Naive thymus-derived CD8-positive, alpha-beta T cell (primary cell): ENCODE data around the gene EXOC8. TPM values are rescaled to one million over a fixed set of nuclear protein-coding genes. Genes with fewer than 3 reads are reported as not detected.

Experiments used
- ATAC-seq, 2 donors: fragments of 150-1000 bp; cut with Tn5 transposase in 1 of 2; sonication (Bioruptor Pico), chemical (Tn5 transposase) in 1 of 2; 1 replicate in 1 of 2; 2 replicates in 1 of 2; pipeline ENCODE4 v1.10.0; 2021; ENCODE audit warnings: mild to moderate bottlenecking in 2 of 2, moderate library complexity in 2 of 2
- POLR2A ChIA-PET: fragments of 350-600 bp; sonication (Branson Sonifier 250); formaldehyde crosslinking; loops from one replicate; lab custom pipeline; 2021; ENCODE audit warnings: antibody characterized with exemption; lab: Charles Lee
- DNase-seq, 10 donors: peaks; one replicate each; pipeline versions ENCODE4 v3.0.0 to v3.0.0-alpha.2; 2020 to 2022
- H3K27ac Mint-ChIP-seq, 10 donors: one replicate each; pipeline ENCODE4 v1.8.0; 2020 to 2022; ENCODE audit warnings: mild to moderate bottlenecking in 10 of 10, mixed read lengths in 10 of 10, moderate library complexity in 4 of 10, inconsistent platforms in 1 of 10
- H3K27me3 Mint-ChIP-seq, 5 donors: one replicate each; pipeline ENCODE4 v1.8.0; 2021 to 2022; ENCODE audit warnings: mixed read lengths in 5 of 5
- H3K36me3 Mint-ChIP-seq, 3 donors: one replicate each; pipeline ENCODE4 v1.8.0; 2020 to 2022; ENCODE audit warnings: mixed read lengths in 3 of 3, mild to moderate bottlenecking in 2 of 3, inconsistent platforms in 1 of 3
- H3K4me1 Mint-ChIP-seq, 4 donors: one replicate each; pipeline ENCODE4 v1.8.0; 2021 to 2022; ENCODE audit warnings: mixed read lengths in 4 of 4
- H3K4me3 Mint-ChIP-seq, 10 donors: one replicate each; pipeline ENCODE4 v1.8.0; 2020 to 2022; ENCODE audit warnings: mild to moderate bottlenecking in 10 of 10, mixed read lengths in 10 of 10, moderate library complexity in 6 of 10, inconsistent platforms in 1 of 10
- H3K9me3 Mint-ChIP-seq, 9 donors: one replicate each; pipeline ENCODE4 v1.8.0; 2020 to 2022; ENCODE audit warnings: mixed read lengths in 9 of 9, mild to moderate bottlenecking in 3 of 9, inconsistent platforms in 1 of 9, moderate library complexity in 1 of 9
- polyA plus RNA-seq, 3 donors: library from polyadenylated mRNA; unstranded; fragments of 300-500 nt; fragmentation: Illumina TruSeq; gene quantifications; one replicate each; pipeline ENCODE4 v1.2.3, GENCODE V29; 2021
- total RNA-seq, 8 experiments: library from RNA in 2 of 8; stranded (reverse) in 2 of 8; gene quantifications; one replicate each; pipeline ENCODE4 v1.2.3 and lab custom pipeline; 2021 to 2026

The EXOC8 gene
- total and polyA plus RNA-seq, 5 experiments from 2014 or later = 1.9 to 32.1 (median 3.0) TPM

DNA sequence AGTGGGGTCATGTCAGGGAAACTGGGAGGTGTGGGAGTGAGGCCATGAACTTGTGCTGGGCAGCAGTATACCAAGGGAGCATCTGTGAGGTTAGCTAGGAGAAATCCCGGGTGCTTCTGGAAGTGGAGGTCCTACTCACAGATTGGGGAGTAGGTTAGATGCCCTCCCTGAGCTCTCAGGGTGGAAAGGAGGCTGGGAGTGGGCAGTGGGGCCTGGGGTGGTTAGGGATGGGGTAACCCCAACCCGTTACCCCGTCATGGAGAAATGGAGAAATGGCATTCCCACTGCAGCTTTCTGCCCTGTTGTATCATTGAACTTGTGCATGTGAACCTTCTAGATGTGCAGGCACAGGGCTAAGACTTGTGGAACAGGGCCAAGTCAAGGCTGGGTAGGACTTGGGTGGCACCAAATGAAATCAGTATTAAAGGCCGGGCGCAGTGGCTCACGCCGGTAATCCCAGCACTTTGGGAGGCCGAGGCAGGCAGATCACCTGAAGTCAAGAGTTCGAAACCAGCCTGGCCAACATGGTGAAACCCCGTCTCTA, 27.2 kb downstream of the EXOC8 start:
- Mint-ChIP-seq H3K9me3 (no peaks in the 10 kb centered on the region), H3K4me1 (peaks cover 0 to 3% (median 0%) of the 10 kb centered on the region in 4 donors), H3K27ac (no peak overlapping the region), H3K4me3 (no peak overlapping the region), H3K27me3 (peaks cover 0 to 4% (median 0%) of the 10 kb centered on the region in 5 donors), H3K36me3 (no peaks in the 10 kb centered on the region)
- POLR2A ChIA-PET = interaction anchor here (0.5 kb wide), 1 partner anchor 29 kb away, joined by 3 read pairs; no protein-coding TSS in a partner anchor
- DNase-seq = no peak
- ATAC-seq = no peak

- POLR2A ChIA-PET = no interaction called here
These were observed 35.7 kb downstream of the EXOC8 start for GRCh38 chr1:231301990-231302389.

DNA sequence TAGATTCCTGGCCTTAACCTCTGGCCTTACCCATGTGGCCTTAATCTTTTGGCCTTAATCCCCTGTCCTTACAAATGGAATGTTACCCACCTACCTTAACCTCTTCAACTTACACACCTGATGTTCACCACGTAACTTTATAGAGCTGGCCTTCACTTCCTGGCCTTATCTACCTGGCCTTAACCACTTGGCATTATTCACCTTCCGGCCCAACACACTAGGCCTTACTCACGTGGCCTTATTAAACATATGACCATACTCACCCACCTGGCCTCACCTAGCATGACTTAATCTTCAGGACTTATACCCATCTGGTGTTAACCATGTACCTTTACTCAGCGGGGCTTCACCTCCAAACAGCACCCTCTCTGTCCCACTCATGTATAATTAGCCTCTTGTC, 41.7 kb downstream of the EXOC8 start:
- H3K9me3 Mint-ChIP-seq = no peaks in the 10 kb centered on the region
- H3K4me3 Mint-ChIP-seq = no peak overlapping the region
- H3K27me3 Mint-ChIP-seq = no peaks in the 10 kb centered on the region
- no peak for DNase-seq
- POLR2A ChIA-PET = no interaction called here
- no peak for ATAC-seq
- H3K36me3 Mint-ChIP-seq = no peaks in the 10 kb centered on the region
- no peak overlapping the region for H3K27ac Mint-ChIP-seq
- H3K4me1 Mint-ChIP-seq = no peaks in the 10 kb centered on the region

More at GRCh38 chr1:231301990-231302389, 35.7 kb downstream of the EXOC8 start:
- no peak overlapping the region for H3K4me3 Mint-ChIP-seq
- H3K27ac Mint-ChIP-seq = no peak overlapping the region
- H3K27me3 Mint-ChIP-seq = no peaks in the 10 kb centered on the region
- no peaks in the 10 kb centered on the region for H3K9me3 Mint-ChIP-seq
- DNase-seq = no peak
- peaks cover 0 to under 1% (median 0%) of the 10 kb centered on the region in 4 donors for H3K4me1 Mint-ChIP-seq
- ATAC-seq = no peak
- H3K36me3 Mint-ChIP-seq = no peaks in the 10 kb centered on the region

DNA sequence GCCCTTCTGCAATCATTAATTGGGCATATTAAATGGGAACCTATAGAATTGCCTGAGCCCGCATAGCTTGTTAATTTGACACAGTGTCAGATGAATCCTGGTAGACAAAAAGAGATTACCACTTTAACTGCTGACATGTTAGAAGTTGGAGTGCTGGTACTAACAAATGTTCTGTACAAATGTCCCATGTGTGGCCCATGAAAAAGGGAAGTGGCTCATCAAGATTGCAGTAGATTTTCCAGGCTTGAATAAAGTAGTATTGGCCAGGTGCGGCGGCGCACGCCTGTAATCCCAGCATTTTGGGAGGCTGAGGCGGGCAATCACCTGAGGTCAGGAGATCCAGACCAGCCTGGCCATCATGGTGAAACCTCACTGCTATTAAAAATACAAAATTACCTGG, 51.0 kb downstream of the EXOC8 start:
- Mint-ChIP-seq H3K4me1 (no peaks in the 10 kb centered on the region), H3K9me3 (no peaks in the 10 kb centered on the region), H3K4me3 (no peak overlapping the region), H3K36me3 (peaks cover 0 to 7% (median 2%) of the 10 kb centered on the region in 3 donors), H3K27me3 (no peaks in the 10 kb centered on the region), H3K27ac (no peak overlapping the region)
- no peak for DNase-seq
- no peak for ATAC-seq
- POLR2A ChIA-PET = no interaction called here

DNA sequence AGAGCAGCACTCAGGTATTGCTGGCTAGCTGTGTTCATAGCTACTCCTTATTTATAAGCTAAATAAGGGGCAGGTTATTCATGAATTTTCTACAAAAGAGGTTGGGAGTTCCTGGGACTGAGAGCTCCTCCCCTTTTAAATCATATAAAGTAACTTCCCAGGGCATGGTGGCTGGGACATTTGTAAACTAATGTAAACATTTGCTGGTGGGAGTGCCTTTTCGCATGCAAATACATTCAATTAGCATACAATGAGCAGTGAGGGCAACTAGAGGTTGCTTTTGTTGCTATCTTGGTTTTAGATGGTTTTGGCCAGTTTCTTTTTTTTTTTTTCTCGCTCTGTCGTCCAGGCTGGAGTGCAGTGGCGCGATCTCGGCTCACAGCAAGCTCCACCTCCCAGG, 53.2 kb downstream of the EXOC8 start:
- ATAC-seq (no peak), DNase-seq (no peak)
- Mint-ChIP-seq H3K4me1 (no peaks in the 10 kb centered on the region), H3K36me3 (peaks cover 0 to 7% (median 2%) of the 10 kb centered on the region in 3 donors), H3K4me3 (no peak overlapping the region), H3K9me3 (no peaks in the 10 kb centered on the region), H3K27ac (no peak overlapping the region), H3K27me3 (no peaks in the 10 kb centered on the region)
- POLR2A ChIA-PET = no interaction called here

Other genes starting within 250 kb of the EXOC8 start
- not detected for gene TRIM67, start 175.8 kb downstream of the EXOC8 start, total RNA-seq
- not detected for gene TRIM67, start 175.8 kb downstream of the EXOC8 start, polyA plus RNA-seq
- gene GNPAT, start 96.6 kb downstream of the EXOC8 start, total RNA-seq = 10 to 100 TPM; 34.5 to 38.6 TPM
- gene GNPAT, start 96.6 kb downstream of the EXOC8 start, polyA plus RNA-seq = 10 to 100 TPM; 23.3 to 34.7 (median 27.3) TPM
- gene SPRTN, start 441 bp upstream of the EXOC8 start, total RNA-seq = 10 to 100 TPM; 16.0 to 16.3 TPM
- 10 to 100 TPM; 10.4 to 10.9 (median 10.9) TPM for gene SPRTN, start 441 bp upstream of the EXOC8 start, polyA plus RNA-seq
- 10 to 100 TPM; 32.1 to 32.7 TPM for gene EGLN1, start 84.4 kb upstream of the EXOC8 start, total RNA-seq
- 10 to 100 TPM; 17.8 to 27.3 (median 22.8) TPM for gene EGLN1, start 84.4 kb upstream of the EXOC8 start, polyA plus RNA-seq
- gene TSNAX, start 190.8 kb upstream of the EXOC8 start, total RNA-seq = 10 to 100 TPM; 54.0 to 56.9 TPM
- gene TSNAX, start 190.8 kb upstream of the EXOC8 start, polyA plus RNA-seq = 10 to 100 TPM; 80.9 to 99.7 (median 99.6) TPM